ENCODE results near the gene PDE3B.

GRCh38 chr11:14638561-14638960 lies 5.0 kb upstream of the PDE3B start:
- TF ChIP-seq CTCF (conservative IDR thresholded peaks at IDR 0.05; ENCODE audit: low read depth, low read length): no peak
- no peak for TF ChIP-seq POLR2A (IDR thresholded peaks at IDR 0.05; ENCODE audit: low read depth, low read length)
- TF ChIP-seq MAFK (IDR thresholded peaks at IDR 0.05; ENCODE audit: low read depth, low read length): no peak
- TF ChIP-seq, protein P1, sequence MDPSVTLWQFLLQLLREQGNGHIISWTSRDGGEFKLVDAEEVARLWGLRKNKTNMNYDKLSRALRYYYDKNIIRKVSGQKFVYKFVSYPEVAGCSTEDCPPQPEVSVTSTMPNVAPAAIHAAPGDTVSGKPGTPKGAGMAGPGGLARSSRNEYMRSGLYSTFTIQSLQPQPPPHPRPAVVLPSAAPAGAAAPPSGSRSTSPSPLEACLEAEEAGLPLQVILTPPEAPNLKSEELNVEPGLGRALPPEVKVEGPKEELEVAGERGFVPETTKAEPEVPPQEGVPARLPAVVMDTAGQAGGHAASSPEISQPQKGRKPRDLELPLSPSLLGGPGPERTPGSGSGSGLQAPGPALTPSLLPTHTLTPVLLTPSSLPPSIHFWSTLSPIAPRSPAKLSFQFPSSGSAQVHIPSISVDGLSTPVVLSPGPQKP (IDR thresholded peaks at IDR 0.05; ENCODE audit: borderline replicate concordance, low read depth, low read length): no peak
- no peak for TF ChIP-seq USF2 (IDR thresholded peaks at IDR 0.05; ENCODE audit: low read depth, low read length)
- no peak for TF ChIP-seq NFE2L2 (IDR thresholded peaks at IDR 0.05; ENCODE audit: low read depth, low read length)
- TF ChIP-seq RCOR1 (IDR thresholded peaks at IDR 0.05; ENCODE audit: insufficient replicate concordance, low read length): no peak
- no peak for TF ChIP-seq MXI1 (IDR thresholded peaks at IDR 0.05; ENCODE audit: borderline replicate concordance, low read depth, low read length)
- TF ChIP-seq CHD1 (IDR thresholded peaks at IDR 0.05; ENCODE audit: low read depth, low read length): no peak
- no peak for TF ChIP-seq CEBPB (IDR thresholded peaks at IDR 0.05; ENCODE audit: low read depth, low read length)
- TF ChIP-seq SMC3 (IDR thresholded peaks at IDR 0.05; ENCODE audit: low read depth, low read length): no peak
- TF ChIP-seq BHLHE40 (IDR thresholded peaks at IDR 0.05; ENCODE audit: low read depth, low read length): no peak
- no peak for TF ChIP-seq RAD21 (IDR thresholded peaks at IDR 0.05; ENCODE audit: low read length)

All from IMR-90 (cell line).